Fibroblast of upper back skin (primary cell): Measurements from ENCODE around the gene TRIB2.
A peak's percentile ranks its signal among the peaks of the same experiment; 100 is the strongest.

ENCODE experiments used
- DNase-seq: peaks from one replicate; pipeline ENCODE4 v3.0.0-alpha.2; 2013

Gene TRIB2

DNA sequence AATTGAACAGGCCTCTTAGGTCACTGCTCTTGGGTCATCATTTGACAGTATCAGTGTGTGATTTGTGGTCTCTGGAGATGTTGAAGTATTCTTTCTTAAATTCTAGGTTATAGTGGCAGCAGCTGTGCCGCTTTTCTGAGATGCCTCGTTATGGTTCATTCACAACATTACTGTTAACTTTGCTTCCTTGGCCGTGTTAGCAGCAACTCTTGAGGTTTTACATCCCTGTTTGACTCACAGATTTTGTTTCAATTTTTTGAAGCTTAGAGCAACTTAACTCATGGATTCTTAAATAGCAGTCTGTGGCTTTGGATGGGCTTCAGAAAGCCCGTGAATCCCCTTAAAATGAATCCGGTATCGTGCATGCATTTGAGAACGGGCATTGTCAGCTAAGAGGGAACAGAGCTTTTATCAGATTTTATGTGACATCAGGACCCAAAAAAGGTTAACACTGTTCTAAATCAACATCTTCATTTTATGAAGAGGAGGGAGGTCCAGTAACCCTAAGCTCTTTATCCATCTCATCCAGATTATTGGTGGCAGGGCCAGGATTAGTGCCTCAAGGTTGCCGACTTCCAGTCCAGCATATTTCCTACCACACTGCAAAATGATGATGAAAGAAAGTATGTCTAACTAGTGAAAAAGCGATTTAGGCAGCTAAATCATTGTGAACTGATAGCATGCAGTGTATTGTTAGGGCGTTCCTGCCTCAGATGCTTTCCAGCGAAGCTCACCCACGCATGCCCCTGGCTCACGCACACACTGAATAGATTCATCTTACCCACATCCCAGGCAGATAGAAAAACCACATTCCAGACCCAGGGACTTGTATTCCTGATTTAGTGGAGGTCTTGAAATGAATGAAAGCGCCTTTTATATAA, 5.1 kb downstream of the TRIB2 start:
- peak; percentile 74 for DNase-seq

DNA sequence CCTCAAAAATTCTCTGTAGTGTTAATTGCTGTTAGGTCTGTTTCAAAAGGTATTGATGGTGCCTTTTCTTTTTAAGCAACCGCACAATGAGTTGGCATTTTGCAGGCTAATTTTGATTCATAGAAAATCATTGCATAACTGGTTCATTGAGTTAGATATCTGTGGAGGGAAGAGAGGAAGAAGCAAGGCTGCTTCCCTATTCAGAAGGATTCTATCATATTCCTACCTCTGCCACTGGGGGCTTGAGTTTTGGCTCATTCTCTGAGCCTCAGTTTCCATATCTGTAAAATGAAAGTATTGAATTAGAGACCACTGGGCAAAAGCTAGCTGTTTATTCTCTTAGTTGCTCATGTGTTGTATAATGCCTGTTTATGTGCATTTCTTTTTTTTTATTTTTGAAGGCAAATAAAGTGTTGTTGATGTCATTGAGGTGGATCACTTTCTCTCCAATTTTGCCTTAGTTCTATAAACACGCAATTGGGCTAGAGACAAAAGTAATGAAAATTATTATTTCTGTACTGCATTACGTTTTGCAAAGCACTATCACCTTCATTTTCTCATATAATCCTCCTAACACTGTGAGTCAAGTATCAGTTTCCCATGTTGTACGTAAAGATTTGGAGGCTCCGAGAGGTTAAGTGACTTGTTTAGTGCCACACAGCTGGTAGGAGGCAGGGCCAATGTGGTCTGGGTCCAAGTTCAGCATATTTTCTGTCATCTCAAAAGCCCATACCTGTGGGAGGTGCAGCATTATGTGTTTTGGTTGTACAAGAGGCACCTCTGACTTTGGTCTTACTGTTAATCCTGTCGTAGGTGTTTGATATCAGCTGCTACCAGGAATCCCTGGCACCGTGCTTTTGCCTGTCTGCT, 5.9 kb downstream of the TRIB2 start:
- DNase-seq = no peak

DNA sequence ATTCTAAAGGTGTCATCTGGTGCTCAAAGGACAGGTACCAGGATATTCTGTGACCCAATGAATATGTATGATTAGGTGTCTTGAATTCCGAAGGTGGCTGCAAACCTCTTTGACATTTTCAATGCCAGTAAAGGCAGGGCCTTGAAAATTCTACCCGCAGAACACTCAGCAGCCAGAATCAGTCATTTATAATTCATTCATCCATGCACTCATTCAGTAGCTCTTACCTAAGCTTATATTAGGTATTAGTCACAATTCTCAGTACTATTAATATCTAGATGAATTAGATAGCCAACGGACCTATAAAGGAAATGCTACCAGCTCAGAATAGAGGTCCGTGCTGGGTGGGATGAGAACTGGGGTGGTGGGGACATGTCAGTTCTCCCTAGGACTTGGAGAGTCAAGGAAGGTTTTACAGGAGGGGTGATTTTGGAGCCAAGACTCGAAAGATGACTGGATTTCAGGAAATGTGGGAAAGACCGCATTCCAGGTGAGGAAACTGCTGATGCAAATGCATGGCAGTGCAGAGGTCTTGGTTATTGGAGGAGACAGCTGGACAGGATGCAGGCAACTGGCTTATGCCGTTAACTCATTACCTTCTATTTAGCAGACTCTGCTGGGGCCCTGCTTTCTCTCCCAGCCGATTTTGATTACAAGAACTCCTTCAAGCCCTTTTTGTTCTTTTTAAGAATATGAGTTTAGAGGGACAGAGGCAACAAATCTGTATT, 7.2 kb downstream of the TRIB2 start:
- DNase-seq = no peak

DNA sequence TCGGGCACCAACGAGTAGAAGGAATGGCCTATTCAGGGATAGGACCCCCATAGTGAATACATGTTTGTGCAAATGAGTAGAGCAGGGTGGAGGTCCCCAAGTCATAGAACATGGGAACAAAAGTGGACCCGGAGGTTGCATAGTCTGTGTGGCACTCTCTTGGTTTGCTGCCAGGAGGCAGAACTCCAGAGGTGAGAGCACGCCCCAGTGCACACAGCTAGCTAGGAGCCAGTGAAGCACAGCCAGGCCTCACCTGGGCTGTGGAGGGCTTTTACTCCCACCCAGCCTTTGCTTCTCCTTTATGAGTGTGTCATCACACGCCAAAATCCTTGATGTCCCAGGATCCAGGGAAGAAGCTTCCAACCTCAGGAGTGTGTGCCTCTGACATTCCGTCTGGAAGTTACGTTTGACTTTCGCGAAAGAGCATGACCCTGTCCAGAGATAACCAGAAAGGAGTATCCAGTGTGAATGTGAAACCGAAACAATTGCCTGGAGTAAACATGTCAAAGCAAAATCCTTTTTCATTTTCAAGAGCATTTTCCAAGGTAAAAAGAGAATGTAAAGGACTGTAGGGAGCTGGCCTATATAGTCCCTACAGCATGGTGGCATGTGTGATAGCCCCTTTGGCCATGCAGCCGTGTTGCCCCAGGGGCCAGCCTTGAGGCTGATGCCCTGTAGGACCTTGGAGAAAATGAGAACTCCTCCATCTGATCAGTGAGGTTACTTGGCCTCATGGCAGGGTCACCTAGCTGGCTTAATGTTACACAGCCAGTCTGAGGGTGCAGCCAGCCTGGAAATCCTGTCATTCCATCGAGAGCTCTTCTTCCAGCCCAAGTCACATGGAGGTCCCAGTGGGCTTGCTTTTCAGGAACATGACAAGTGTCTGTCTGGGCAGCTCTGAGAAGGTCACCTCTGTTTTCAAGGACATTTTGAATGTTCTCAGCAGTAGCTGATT, 8.8 kb downstream of the TRIB2 start:
- DNase-seq = no peak

DNA sequence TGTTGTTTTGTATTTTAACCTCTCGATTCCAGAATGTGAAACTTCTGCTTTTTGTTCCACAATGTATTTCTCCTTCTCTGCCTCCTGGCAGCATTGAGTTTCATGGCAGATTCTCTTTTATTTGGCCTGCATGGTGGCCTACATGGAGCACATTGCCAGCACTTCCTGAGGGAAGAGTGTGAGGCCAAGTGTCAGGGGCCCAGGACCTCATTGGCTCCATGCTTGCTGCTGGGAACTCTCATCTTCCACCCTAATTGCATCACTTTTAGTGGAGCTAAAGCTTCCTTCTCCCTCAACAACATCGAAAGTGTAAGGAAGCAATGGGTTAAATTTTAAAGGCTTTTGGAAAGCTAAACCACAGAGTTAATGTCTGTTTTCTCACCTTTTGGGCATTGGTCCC, 9.5 kb downstream of the TRIB2 start:
- DNase-seq = no peak

DNA sequence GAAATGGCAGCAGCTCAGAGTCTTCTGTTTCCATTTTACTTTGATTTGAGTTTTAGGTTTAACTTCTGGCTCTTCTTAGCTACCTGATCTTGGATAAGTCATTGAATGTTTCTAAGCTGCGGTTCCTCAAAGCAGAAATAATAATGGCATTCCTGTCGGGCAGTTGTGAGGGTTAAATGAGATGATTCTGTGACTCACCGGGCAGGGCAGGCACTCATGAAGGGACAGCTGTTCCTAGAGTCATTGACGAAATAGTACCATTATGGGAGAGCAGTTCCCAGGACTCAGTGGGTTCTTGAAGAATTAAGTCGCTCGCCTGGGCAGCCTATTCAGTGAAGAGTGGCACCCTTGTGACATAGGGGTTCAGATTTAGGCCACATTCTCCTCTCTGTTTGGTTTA, 10.3 kb downstream of the TRIB2 start:
- DNase-seq = no peak

DNA sequence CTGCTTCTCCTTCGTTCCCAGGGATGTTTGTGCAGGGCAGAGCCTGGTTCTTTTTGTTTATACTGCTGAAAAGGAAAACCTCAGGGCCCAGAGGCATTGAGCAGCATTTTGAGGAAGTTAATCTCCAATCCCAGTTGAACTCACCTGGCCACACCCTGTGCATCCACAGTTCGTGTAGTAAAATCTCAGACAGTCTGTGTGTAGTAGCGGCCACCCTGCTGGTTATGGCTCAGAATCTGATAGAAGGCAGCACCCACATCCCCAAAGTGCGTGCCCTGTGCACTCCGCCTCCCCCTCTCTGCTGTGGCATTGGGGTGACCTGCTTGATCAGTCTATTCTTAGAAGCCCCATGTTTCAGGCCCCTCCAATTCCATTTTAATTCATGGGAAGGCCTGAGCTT, 10.9 kb downstream of the TRIB2 start:
- no peak for DNase-seq

DNA sequence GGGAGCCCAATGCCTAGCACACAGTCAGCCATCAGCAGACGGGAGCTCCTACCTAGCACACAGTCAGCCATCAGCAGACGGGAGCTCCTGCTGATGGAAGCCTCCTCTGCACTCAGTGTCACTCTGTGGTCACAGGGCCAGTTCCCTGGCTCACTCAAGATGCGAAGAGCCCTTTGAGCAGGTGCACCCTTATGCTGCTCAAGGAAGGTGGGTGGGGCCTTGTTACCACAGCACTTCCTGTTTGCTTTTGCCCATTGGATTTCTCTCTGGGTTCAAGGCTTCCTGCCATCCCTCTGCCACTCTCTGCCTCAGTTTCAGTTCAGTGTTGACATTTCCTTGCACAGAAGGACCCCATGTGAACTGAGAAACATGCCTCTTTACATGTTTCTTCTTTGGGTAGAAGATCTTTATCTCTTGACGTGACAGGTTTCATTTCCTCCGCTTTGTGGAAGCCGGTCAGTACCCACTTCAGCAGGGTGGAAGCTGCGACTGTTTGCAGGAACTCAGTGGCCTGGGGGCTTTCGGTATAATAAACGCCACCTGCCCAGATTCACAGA, 11.6 kb downstream of the TRIB2 start:
- DNase-seq = no peak

DNA sequence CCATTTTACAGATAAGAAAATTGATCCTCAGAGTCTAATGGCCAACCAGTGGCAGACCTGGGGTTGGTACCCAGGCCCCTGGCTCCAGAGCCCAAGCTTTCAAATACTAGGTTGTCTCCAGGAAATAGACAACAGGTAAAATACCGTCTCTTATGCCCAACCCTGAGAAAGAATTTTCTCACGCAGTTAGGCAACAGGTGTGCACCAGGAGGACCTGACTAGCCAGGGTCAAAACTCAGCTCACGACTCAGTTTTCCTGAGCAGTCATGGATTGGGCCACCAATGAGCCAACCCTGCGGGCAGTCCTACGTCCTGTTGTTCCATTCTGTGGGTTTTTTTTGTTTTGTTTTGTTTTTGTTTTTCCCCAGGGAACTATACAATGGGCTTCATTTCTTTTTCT, 13.5 kb downstream of the TRIB2 start:
- DNase-seq = no peak

DNA sequence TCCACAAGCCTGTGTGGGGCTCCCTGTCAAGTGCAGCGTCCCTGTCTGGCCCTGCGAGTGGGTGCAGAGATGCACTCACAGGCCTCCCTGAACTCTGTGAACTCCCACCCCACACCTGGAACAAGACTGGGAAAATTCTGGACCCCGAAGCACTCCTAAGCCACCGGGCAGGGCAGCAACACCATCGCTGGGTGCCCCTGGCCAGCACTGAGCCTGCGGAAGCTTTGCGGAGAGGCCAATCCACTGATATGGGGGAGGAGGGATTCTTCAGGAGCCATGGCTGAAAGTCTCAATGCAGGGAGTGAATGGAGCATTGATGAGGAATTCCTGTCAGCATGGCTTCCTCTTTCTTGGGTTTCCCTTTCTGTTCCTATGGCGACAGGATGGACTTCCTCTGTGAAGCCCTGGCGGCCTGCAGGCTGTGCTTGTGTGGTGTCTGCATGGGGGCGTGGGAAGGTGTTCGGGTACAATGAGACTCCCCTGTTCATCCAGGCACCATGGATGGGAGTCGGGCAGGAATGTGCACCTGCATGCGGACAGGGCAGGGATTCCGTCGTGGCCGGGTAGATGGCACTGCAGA, 15.1 kb downstream of the TRIB2 start:
- no peak for DNase-seq

DNA sequence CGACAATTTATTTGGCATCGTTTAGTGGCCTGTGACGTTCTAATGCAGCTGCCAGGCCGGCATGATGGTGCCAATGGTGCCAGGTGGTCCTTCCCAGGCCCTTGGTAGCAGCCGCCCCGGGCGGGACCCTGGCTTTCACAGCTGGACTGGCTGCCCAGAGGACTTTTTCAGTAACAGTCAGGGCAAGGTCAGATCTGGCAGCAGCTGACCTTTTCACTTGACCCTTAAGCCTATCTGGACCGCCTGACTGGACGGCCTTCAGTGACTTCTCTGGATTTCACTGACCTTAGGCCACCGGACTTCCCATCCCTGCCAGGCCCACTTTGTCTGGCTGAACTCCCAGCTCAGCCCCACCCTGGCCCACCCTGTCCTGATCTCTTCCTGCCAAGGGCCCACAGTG, 15.9 kb downstream of the TRIB2 start:
- no peak for DNase-seq

DNA sequence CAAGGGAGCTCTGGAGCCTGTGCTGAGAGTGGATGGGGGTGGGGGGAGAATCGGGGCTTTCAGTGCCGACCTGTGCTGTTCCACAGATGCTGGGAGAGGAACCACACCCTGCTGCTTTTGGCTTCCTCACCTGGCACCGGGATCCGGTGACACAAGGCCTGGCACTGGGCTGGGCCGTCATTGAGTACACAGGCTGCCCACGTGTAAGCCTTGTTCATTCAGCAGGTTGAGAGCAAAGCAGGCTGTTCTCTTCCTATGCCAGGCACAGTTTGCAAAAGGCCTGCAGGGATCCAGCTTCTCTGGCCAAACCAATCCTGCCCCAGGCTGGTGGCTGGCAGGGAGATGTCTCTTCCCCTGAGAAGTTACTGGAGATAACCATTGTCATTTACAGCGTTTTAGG, 17.1 kb downstream of the TRIB2 start:
- no peak for DNase-seq

DNA sequence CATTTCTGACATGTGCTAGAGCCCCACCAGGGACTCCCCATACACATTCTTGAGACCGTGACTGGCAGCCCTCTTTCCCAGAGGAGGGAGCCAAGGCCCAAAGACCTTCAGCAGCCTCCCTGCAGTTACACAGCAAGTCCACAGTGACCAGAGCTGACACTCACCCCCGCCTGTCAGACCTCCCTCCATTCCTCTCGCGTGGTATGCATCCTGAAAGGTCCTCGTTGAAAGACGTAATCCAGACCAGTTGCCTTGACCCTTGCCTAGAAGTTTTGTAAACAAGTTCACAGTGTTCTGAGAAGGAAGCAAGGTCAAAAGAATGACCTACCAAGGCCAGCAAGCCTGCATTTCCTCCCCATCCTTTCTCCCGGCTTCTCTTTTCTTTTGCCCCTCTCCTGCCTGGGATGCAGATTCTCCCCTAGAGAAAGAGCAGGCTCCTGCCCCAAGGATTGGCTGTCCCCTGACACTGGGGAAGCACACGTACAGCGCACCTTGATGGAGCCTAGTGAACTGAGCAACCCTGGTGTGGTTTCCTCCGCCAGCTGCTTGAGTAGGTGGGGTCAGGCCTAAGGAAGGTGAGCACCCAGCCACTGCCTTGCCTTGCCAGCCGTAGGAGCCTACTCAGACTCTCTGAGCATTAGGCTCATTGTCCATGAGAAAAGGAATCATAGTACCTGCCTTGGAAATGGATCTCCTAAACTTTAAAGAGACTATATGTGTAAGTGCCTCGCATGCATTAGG, 18.3 kb downstream of the TRIB2 start:
- DNase-seq = no peak

DNA sequence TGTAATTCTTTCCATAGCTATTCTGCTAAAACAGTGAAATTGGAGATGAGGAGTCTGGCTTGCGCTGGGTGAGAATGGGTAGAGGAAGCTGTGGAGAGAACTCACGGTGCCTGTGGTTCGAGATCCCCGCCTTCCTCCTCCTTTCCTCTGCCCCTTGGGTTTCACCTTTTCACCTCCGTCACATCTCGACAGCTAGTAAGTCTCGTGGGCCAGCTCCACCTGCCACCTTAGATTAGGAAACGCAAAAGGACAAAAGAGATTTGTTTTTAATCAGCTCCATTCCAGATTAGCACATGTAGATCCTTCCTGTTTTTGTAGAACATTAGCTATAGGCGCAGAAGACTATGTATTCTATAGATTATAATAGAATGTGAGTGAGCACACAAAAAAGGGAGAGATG, 20.6 kb downstream of the TRIB2 start:
- DNase-seq = no peak

DNA sequence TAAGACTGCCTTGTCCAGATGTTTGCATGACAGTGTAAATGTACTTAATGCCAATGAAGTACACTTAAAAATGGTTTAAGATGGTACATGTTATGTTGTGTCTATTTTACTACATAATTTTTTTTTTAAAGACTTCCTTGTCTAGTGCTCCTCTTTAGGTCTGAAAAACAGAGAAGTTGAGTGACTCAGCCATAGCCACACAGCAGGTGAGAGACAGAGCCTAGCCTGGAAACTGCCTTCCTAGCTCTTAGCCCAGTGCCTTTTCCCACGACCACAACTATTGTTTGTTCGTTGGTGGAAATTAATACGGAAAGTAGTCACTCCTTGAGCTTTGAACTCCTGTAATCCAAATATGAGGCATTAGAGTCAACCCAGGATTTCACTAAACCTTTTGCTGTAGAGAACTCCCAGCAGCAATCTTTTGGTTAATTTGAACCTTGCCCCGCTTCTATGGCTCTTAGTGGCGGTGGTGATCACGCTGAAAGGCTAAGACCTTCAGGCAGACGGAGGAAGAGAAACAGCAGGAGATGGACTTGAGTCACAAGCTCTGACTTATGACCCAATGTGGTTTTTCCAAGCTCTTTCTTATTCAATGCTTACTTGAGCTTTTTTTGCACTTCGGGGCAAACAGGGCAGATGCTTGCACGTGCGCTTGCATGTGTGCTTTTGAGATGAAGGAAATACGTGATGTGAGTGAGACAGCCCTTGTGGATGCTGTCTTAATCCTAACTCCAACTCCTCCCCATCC, 21.2 kb downstream of the TRIB2 start:
- DNase-seq = peak; percentile 25

DNA sequence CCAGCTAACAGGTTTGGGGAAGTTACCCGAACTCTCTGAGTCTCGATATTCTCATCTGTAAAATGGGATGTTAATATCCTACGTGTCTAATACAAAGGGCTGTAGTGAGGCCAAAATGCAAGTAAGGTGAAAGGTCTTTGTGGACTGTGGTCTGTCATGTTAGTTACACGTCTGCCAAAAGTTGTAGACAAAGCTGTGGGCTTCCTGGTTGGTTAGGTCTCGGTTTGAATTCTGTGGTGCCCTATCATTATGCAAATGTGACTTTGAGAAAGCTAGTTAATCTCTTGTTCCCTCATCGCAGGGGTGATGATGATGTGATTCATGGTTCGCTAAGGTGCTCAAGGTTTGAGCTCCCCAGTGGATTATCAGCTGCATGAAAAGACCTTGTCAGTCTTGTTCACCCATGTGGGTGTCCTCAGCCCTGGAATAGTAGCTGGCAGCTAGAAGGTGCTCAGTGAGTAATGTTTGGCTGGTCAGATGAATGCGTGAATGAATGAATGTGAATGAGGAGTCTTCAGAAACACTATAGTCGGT, 23.1 kb downstream of the TRIB2 start:
- DNase-seq = no peak

DNA sequence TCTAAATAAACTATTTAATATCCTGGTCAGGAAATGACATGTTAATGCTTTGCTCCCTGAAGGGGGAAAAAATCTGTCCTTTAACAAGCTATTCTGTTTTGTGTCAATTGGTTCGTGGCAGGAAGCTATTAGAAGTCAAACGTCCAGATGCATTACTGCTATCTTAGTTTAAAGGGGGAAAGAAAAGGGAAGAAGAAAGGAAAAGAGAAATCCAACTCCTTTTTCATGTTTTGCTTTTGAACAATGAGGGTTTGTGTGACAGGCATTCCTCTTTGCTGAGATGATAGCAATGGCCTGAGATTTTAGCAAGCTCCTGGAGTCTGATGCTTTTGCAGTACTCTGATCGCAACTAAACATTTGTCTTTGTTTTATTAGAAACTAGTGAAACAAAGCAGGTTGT, 24.6 kb downstream of the TRIB2 start:
- no peak for DNase-seq

DNA sequence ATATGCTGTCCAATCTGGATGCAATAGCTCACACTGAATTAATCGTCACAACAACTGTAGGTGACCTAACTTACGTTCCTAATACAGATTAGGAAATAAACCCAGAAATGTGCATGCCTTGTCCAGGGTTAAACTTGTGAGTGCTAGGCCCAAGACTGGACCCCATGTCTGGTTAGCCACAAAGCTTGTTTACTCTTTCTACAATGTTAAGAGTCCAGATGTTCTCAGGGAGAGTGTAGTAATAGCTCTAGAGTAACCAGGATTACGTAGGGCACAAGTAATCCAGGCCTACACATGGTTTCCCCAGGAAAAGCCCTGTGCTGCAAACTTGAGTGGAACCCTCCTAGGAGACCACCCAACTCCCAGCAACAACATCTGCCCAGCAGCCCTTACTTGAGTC, 26.2 kb downstream of the TRIB2 start:
- DNase-seq = no peak

DNA sequence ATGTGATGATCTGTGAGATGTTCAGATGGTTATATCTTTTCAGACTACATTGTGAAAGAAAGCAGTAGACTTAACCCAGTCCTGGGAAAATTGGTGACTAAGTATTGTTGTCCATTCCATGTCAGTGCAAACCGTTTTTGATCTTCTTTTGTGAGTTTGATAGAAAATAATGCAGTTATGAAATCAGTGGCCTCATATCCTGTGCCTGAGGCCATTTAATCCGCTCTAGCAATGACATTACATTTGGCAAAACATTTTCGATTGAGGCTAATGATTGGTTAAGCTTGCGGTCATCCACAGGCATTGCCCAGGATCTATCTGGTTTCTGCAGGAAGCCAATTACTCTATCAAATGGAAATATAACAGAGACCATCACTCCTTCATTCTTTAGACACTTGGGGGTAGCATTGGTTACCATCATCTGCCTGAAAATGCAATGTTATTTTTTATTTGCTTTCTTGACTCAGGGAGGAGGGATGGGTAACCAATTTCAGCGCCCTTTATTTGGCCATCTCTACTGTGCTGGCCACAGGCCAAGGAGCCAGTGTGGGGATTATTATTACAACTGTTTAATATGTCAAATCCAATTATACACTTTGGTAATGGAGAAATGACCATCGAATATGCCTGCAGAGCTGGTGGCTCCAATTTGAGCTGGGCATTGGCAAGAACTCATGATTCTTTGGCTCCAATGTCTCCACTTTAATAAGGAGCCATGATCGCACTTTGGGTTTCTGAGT, 33.6 kb downstream of the TRIB2 start:
- DNase-seq = no peak
